ENCODE results near the gene GFY.
"Not testable (repeated sequence)": the region's sequence is repeated elsewhere in the genome, so short reads cannot be mapped to it uniquely, and the experiment has no call there.

GFY gene

GRCh38 chr19:49459388-49459787 lies 34.2 kb downstream of the GFY start:
- H3K27me3 ChIP-seq (ENCODE audit: insufficient read depth, low read length, poor library complexity): no peaks in the 10 kb centered on the region
- no peaks in the 10 kb centered on the region for H3K79me2 ChIP-seq (ENCODE audit: control insufficient read depth, insufficient read depth, low read length)
- H3K4me3 ChIP-seq (ENCODE audit: low read length): no peak overlapping the region
- H3K9ac ChIP-seq (ENCODE audit: low read length): no peak overlapping the region
- DNase-seq: no peak
- no peaks in the 10 kb centered on the region for H3K36me3 ChIP-seq (ENCODE audit: control insufficient read depth, insufficient read depth, low read length)
- WGBS (ENCODE audit: extremely low coverage, insufficient coverage, low lambda C conversion rate): no CpG with 5 or more reads among the region's 12 CpGs
- no peak overlapping the region for H3K56ac ChIP-seq (ENCODE audit: low read length)
- no peak overlapping the region for H3K4me2 ChIP-seq (ENCODE audit: low read length)
- peaks cover under 1% of the 10 kb centered on the region for H3K79me1 ChIP-seq (ENCODE audit: low read length)
- H2BK15ac ChIP-seq (replicated peaks; ENCODE audit: low read depth): no peak overlapping the region
- no peak overlapping the region for H2BK5ac ChIP-seq (ENCODE audit: low read length)
- no peak overlapping the region for H3K18ac ChIP-seq (ENCODE audit: low read length)
- no peak overlapping the region for H4K8ac ChIP-seq (ENCODE audit: low read depth, low read length)
- H3K27ac ChIP-seq (ENCODE audit: low read depth, low read length): no peak overlapping the region
- H2BK120ac ChIP-seq (ENCODE audit: low read depth, low read length): no peak overlapping the region
- H3K4ac ChIP-seq (ENCODE audit: low read depth, low read length): no peak overlapping the region
- no peaks in the 10 kb centered on the region for H3K4me1 ChIP-seq (ENCODE audit: control insufficient read depth, low read depth, low read length)
- no peak overlapping the region for H4K5ac ChIP-seq (ENCODE audit: low read length)
- no peak overlapping the region for H2AK5ac ChIP-seq (ENCODE audit: low read length)
- no peak overlapping the region for H3K23ac ChIP-seq (ENCODE audit: low read length)

GRCh38 chr19:49461130-49461529 lies 35.9 kb downstream of the GFY start:
- not testable (repeated sequence) for H4K8ac ChIP-seq (ENCODE audit: low read depth, low read length); H3K27ac ChIP-seq (ENCODE audit: low read depth, low read length); H3K4me3 ChIP-seq (ENCODE audit: low read length); H2BK5ac ChIP-seq (ENCODE audit: low read length); H3K18ac ChIP-seq (ENCODE audit: low read length); H3K79me1 ChIP-seq (ENCODE audit: low read length); H3K79me2 ChIP-seq (ENCODE audit: control insufficient read depth, insufficient read depth, low read length); H3K4me2 ChIP-seq (ENCODE audit: low read length); H3K56ac ChIP-seq (ENCODE audit: low read length); H3K36me3 ChIP-seq (ENCODE audit: control insufficient read depth, insufficient read depth, low read length); H3K23ac ChIP-seq (ENCODE audit: low read length); H2BK15ac ChIP-seq (replicated peaks; ENCODE audit: low read depth); H4K5ac ChIP-seq (ENCODE audit: low read length); H2AK5ac ChIP-seq (ENCODE audit: low read length); H2BK120ac ChIP-seq (ENCODE audit: low read depth, low read length); H3K27me3 ChIP-seq (ENCODE audit: insufficient read depth, low read length, poor library complexity); H3K9ac ChIP-seq (ENCODE audit: low read length); H3K4me1 ChIP-seq (ENCODE audit: control insufficient read depth, low read depth, low read length); H3K4ac ChIP-seq (ENCODE audit: low read depth, low read length); DNase-seq
- WGBS (ENCODE audit: extremely low coverage, insufficient coverage, low lambda C conversion rate): no CpG with 5 or more reads among the region's 1 CpG

DNA sequence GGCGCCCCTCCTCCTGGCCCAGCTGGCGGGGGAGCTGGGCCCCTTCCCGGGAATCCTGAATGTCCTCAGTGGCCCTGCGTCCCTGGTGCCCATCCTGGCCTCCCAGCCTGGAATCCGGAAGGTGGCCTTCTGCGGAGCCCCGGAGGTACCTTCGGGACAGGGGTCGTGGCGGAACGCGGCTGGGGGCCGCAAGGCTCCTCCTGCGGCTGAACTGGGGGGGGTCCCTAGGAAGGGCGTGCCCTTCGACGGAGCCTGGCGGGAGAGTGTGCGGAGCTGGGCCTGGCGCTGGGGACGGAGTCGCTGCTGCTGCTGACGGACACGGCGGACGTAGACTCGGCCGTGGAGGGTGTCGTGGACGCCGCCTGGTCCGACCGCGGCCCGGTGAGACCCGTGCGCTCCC lies 36.5 kb downstream of the GFY start:
- Histone ChIP-seq H3K36me3 (ENCODE audit: control insufficient read depth, insufficient read depth, low read length) (no peaks in the 10 kb centered on the region), H2AK5ac (ENCODE audit: low read length) (no peak overlapping the region), H3K79me2 (ENCODE audit: control insufficient read depth, insufficient read depth, low read length) (no peaks in the 10 kb centered on the region), H3K4me2 (ENCODE audit: low read length) (no peak overlapping the region), H3K4me3 (ENCODE audit: low read length) (no peak overlapping the region), H3K9ac (ENCODE audit: low read length) (no peak overlapping the region), H2BK15ac (replicated peaks; ENCODE audit: low read depth) (no peak overlapping the region), H4K5ac (ENCODE audit: low read length) (no peak overlapping the region), H3K27me3 (ENCODE audit: insufficient read depth, low read length, poor library complexity) (no peaks in the 10 kb centered on the region), H3K79me1 (ENCODE audit: low read length) (no peaks in the 10 kb centered on the region), H3K4ac (ENCODE audit: low read depth, low read length) (no peak overlapping the region), H3K18ac (ENCODE audit: low read length) (no peak overlapping the region), H3K4me1 (ENCODE audit: control insufficient read depth, low read depth, low read length) (no peaks in the 10 kb centered on the region), H3K56ac (ENCODE audit: low read length) (no peak overlapping the region), H2BK120ac (ENCODE audit: low read depth, low read length) (no peak overlapping the region), H2BK5ac (ENCODE audit: low read length) (no peak overlapping the region), H3K27ac (ENCODE audit: low read depth, low read length) (no peak overlapping the region), H3K23ac (ENCODE audit: low read length) (no peak overlapping the region), H4K8ac (ENCODE audit: low read depth, low read length) (no peak overlapping the region)
- DNase-seq: no peak
- no CpG with 5 or more reads among the region's 37 CpGs for WGBS (ENCODE audit: extremely low coverage, insufficient coverage, low lambda C conversion rate)

DNA sequence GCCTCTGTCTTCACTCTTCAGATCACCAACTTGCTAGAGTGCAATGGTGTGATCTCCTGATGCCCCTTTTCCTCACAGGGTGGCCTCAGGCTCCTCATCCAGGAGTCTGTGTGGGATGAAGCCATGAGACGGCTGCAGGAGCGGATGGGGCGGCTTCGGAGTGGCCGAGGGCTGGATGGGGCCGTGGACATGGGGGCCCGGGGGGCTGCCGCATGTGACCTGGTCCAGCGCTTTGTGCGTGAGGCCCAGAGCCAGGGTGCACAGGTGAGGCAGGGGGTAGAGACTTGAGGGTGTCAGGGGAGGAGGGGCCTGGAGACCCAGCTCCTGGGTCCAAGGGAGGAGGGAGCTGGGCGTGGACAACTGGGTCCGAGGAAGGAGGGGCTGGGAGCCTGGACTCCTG lies 37.3 kb downstream of the GFY start:
- H3K79me1 ChIP-seq (ENCODE audit: low read length): no peaks in the 10 kb centered on the region
- no CpG with 5 or more reads among the region's 12 CpGs for WGBS (ENCODE audit: extremely low coverage, insufficient coverage, low lambda C conversion rate)

GRCh38 chr19:49463960-49464740 lies 39.0 kb downstream of the GFY start:
- DNase-seq: no peak
- no peak overlapping the region for H3K23ac ChIP-seq (ENCODE audit: low read length)
- H3K27me3 ChIP-seq (ENCODE audit: insufficient read depth, low read length, poor library complexity): no peaks in the 10 kb centered on the region
- H4K8ac ChIP-seq (ENCODE audit: low read depth, low read length): no peak overlapping the region
- no peak overlapping the region for H3K9ac ChIP-seq (ENCODE audit: low read length)
- H2BK15ac ChIP-seq (replicated peaks; ENCODE audit: low read depth): no peak overlapping the region
- H3K4me2 ChIP-seq (ENCODE audit: low read length): no peak overlapping the region
- H3K4ac ChIP-seq (ENCODE audit: low read depth, low read length): no peak overlapping the region
- H3K79me2 ChIP-seq (ENCODE audit: control insufficient read depth, insufficient read depth, low read length): no peaks in the 10 kb centered on the region
- H3K27ac ChIP-seq (ENCODE audit: low read depth, low read length): no peak overlapping the region
- H3K18ac ChIP-seq (ENCODE audit: low read length): no peak overlapping the region
- H3K4me3 ChIP-seq (ENCODE audit: low read length): no peak overlapping the region
- H2BK5ac ChIP-seq (ENCODE audit: low read length): no peak overlapping the region
- WGBS (ENCODE audit: extremely low coverage, insufficient coverage, low lambda C conversion rate): no CpG with 5 or more reads among the region's 39 CpGs
- no peak overlapping the region for H4K5ac ChIP-seq (ENCODE audit: low read length)
- H3K56ac ChIP-seq (ENCODE audit: low read length): no peak overlapping the region
- H2BK120ac ChIP-seq (ENCODE audit: low read depth, low read length): no peak overlapping the region
- no peak overlapping the region for H2AK5ac ChIP-seq (ENCODE audit: low read length)
- no peaks in the 10 kb centered on the region for H3K79me1 ChIP-seq (ENCODE audit: low read length)
- H3K4me1 ChIP-seq (ENCODE audit: control insufficient read depth, low read depth, low read length): no peaks in the 10 kb centered on the region
- H3K36me3 ChIP-seq (ENCODE audit: control insufficient read depth, insufficient read depth, low read length): no peaks in the 10 kb centered on the region

More for the DNA sequence above, 37.3 kb downstream of the GFY start:
- no peak overlapping the region for H3K4me2 ChIP-seq (ENCODE audit: low read length)
- no peaks in the 10 kb centered on the region for H3K27me3 ChIP-seq (ENCODE audit: insufficient read depth, low read length, poor library complexity)
- H4K5ac ChIP-seq (ENCODE audit: low read length): no peak overlapping the region
- no peak overlapping the region for H3K9ac ChIP-seq (ENCODE audit: low read length)
- DNase-seq: no peak
- H3K18ac ChIP-seq (ENCODE audit: low read length): no peak overlapping the region
- H3K4me3 ChIP-seq (ENCODE audit: low read length): no peak overlapping the region
- no peak overlapping the region for H3K4ac ChIP-seq (ENCODE audit: low read depth, low read length)
- H2AK5ac ChIP-seq (ENCODE audit: low read length): no peak overlapping the region
- H3K23ac ChIP-seq (ENCODE audit: low read length): no peak overlapping the region
- H4K8ac ChIP-seq (ENCODE audit: low read depth, low read length): no peak overlapping the region
- no peak overlapping the region for H3K56ac ChIP-seq (ENCODE audit: low read length)
- H2BK120ac ChIP-seq (ENCODE audit: low read depth, low read length): no peak overlapping the region
- H3K27ac ChIP-seq (ENCODE audit: low read depth, low read length): no peak overlapping the region
- no peak overlapping the region for H2BK5ac ChIP-seq (ENCODE audit: low read length)
- no peak overlapping the region for H2BK15ac ChIP-seq (replicated peaks; ENCODE audit: low read depth)
- H3K79me2 ChIP-seq (ENCODE audit: control insufficient read depth, insufficient read depth, low read length): no peaks in the 10 kb centered on the region
- H3K36me3 ChIP-seq (ENCODE audit: control insufficient read depth, insufficient read depth, low read length): no peaks in the 10 kb centered on the region
- no peaks in the 10 kb centered on the region for H3K4me1 ChIP-seq (ENCODE audit: control insufficient read depth, low read depth, low read length)

- H3K9ac ChIP-seq (ENCODE audit: low read length): no peak overlapping the region
- H2BK120ac ChIP-seq (ENCODE audit: low read depth, low read length): no peak overlapping the region
- no peaks in the 10 kb centered on the region for H3K79me1 ChIP-seq (ENCODE audit: low read length)
- H4K8ac ChIP-seq (ENCODE audit: low read depth, low read length): no peak overlapping the region
- no peak overlapping the region for H3K23ac ChIP-seq (ENCODE audit: low read length)
- no peaks in the 10 kb centered on the region for H3K36me3 ChIP-seq (ENCODE audit: control insufficient read depth, insufficient read depth, low read length)
- no peaks in the 10 kb centered on the region for H3K79me2 ChIP-seq (ENCODE audit: control insufficient read depth, insufficient read depth, low read length)
- DNase-seq: no peak
- no peak overlapping the region for H3K4me3 ChIP-seq (ENCODE audit: low read length)
- H4K5ac ChIP-seq (ENCODE audit: low read length): no peak overlapping the region
- H3K4me2 ChIP-seq (ENCODE audit: low read length): no peak overlapping the region
- no peak overlapping the region for H3K18ac ChIP-seq (ENCODE audit: low read length)
- H3K4ac ChIP-seq (ENCODE audit: low read depth, low read length): no peak overlapping the region
- no peak overlapping the region for H2AK5ac ChIP-seq (ENCODE audit: low read length)
- WGBS (ENCODE audit: extremely low coverage, insufficient coverage, low lambda C conversion rate): no CpG with 5 or more reads among the region's 3 CpGs
- no peak overlapping the region for H3K56ac ChIP-seq (ENCODE audit: low read length)
- H2BK5ac ChIP-seq (ENCODE audit: low read length): no peak overlapping the region
- H3K4me1 ChIP-seq (ENCODE audit: control insufficient read depth, low read depth, low read length): no peaks in the 10 kb centered on the region
- no peak overlapping the region for H2BK15ac ChIP-seq (replicated peaks; ENCODE audit: low read depth)
- H3K27ac ChIP-seq (ENCODE audit: low read depth, low read length): no peak overlapping the region
- no peaks in the 10 kb centered on the region for H3K27me3 ChIP-seq (ENCODE audit: insufficient read depth, low read length, poor library complexity)
Measured at GRCh38 chr19:49465371-49465770, 40.2 kb downstream of the GFY start.
